PC-9 (cell line): ENCODE data around the gene RAB10.

Source experiments
- EZH2 ChIP-seq: fragments of 200-600 bp; sonication (generic); IDR thresholded peaks from 2 replicates; pipeline ENCODE4 v1.8.0; 2017; ENCODE audit warnings: antibody characterized with exemption, low read depth
- TF ChIP-seq, protein P1 (sequence below): fragments of 200-600 bp; sonication (generic); conservative IDR thresholded peaks from 2 replicates; pipeline ENCODE4 v1.6.1; 2017; ENCODE audit warnings: mixed run types, antibody characterized with exemption, mild to moderate bottlenecking, moderate library complexity

DNA sequence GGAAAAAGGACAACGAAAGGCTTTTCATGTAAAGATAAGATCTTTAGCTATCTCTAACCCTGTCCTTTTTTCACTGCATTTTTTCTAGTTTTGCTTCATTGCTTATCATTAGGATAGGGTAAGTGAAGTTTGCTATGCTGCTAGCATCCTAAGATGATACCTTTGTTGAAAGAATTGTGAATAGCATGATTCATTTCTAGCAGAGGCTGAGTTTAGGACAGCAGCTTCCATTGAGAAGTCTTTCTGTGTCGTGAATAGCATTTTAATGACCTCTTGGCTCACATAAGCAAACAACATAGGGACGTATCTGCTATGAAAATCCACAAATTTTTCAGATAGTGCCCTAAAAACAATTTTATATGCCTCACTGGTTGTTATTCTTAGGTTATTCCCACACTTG is 102.6 kb downstream of the RAB10 start:
- TF ChIP-seq, protein P1, sequence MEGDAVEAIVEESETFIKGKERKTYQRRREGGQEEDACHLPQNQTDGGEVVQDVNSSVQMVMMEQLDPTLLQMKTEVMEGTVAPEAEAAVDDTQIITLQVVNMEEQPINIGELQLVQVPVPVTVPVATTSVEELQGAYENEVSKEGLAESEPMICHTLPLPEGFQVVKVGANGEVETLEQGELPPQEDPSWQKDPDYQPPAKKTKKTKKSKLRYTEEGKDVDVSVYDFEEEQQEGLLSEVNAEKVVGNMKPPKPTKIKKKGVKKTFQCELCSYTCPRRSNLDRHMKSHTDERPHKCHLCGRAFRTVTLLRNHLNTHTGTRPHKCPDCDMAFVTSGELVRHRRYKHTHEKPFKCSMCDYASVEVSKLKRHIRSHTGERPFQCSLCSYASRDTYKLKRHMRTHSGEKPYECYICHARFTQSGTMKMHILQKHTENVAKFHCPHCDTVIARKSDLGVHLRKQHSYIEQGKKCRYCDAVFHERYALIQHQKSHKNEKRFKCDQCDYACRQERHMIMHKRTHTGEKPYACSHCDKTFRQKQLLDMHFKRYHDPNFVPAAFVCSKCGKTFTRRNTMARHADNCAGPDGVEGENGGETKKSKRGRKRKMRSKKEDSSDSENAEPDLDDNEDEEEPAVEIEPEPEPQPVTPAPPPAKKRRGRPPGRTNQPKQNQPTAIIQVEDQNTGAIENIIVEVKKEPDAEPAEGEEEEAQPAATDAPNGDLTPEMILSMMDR: no peak
- no peak for TF ChIP-seq EZH2
